ENCODE data around the gene HACD1. TPM values are rescaled to one million over a fixed set of nuclear protein-coding genes. Genes with fewer than 3 reads are reported as not detected.
A peak's percentile ranks its signal among the peaks of the same experiment; 100 is the strongest.
"Not testable (repeated sequence)": the region's sequence is repeated elsewhere in the genome, so short reads cannot be mapped to it uniquely, and the experiment has no call there.

Gene HACD1
- total RNA-seq, 4 donors from 2014 or later = 11.0 to 23.8 (median 16.7) TPM

- 59 to 79% methylated on average over 3 of the region's 3 CpGs for WGBS, 2 donors
- intact Hi-C loops (cut with DNase I) = loop anchor here (5.0 to 10.0 kb wide), 2 partner anchors 141 to 498 kb away; no protein-coding TSS in a partner anchor
- TF ChIP-seq CTCF (IDR thresholded peaks at IDR 0.05) (no peak), POLR2A (IDR thresholded peaks at IDR 0.05) (no peak)
Observed at GRCh38 chr10:17606547-17607040, 10.6 kb downstream of the HACD1 start.

GRCh38 chr10:17605936-17606335 is 11.2 kb downstream of the HACD1 start:
- no peak for DNase-seq
- WGBS, 2 donors = 81 to 84% methylated on average over 6 of the region's 6 CpGs

More at GRCh38 chr10:17606547-17607040, 10.6 kb downstream of the HACD1 start:
- no peaks in the 10 kb centered on the region for H3K27me3 ChIP-seq
- H3K9me3 ChIP-seq = no peaks in the 10 kb centered on the region
- no peak overlapping the region for H3K4me3 ChIP-seq
- DNase-seq = no peak
- H3K27ac ChIP-seq = no peak overlapping the region
- no peaks in the 10 kb centered on the region for H3K4me1 ChIP-seq
- peaks cover 0 to 6% (median 0%) of the 10 kb centered on the region in 3 donors for H3K36me3 ChIP-seq

GRCh38 chr10:17599089-17599488 is 18.1 kb downstream of the HACD1 start:
- 50 to 54% methylated on average over 8 of the region's 8 CpGs for WGBS, 2 donors
- peaks cover 0 to 8% (median 0%) of the 10 kb centered on the region in 3 donors for H3K36me3 ChIP-seq
- no peak overlapping the region for H3K27ac ChIP-seq
- H3K4me1 ChIP-seq = no peaks in the 10 kb centered on the region
- TF ChIP-seq POLR2A (IDR thresholded peaks at IDR 0.05) (no peak), CTCF (IDR thresholded peaks at IDR 0.05) (peak in 3 of 6 experiments; percentile 5 to 37 (median 15))
- intact Hi-C loops (cut with DNase I) = no loop called here
- no peaks in the 10 kb centered on the region for H3K9me3 ChIP-seq
- no peak for DNase-seq
- no peaks in the 10 kb centered on the region for H3K27me3 ChIP-seq
- no peak overlapping the region for H3K4me3 ChIP-seq

More at GRCh38 chr10:17605936-17606335, 11.2 kb downstream of the HACD1 start:
- TF ChIP-seq POLR2A (IDR thresholded peaks at IDR 0.05) (no peak), CTCF (IDR thresholded peaks at IDR 0.05) (no peak)
- H3K4me3 ChIP-seq = no peak overlapping the region
- no peaks in the 10 kb centered on the region for H3K27me3 ChIP-seq
- H3K27ac ChIP-seq = no peak overlapping the region
- H3K4me1 ChIP-seq = no peaks in the 10 kb centered on the region
- H3K9me3 ChIP-seq = no peaks in the 10 kb centered on the region
- peaks cover 0 to 7% (median 0%) of the 10 kb centered on the region in 3 donors for H3K36me3 ChIP-seq
- intact Hi-C loops (cut with DNase I) = loop anchor here (5.0 to 10.0 kb wide), 2 partner anchors 141 to 499 kb away; no protein-coding TSS in a partner anchor

GRCh38 chr10:17597386-17597785 is 19.8 kb downstream of the HACD1 start:
- H3K27me3 ChIP-seq = no peaks in the 10 kb centered on the region
- H3K4me3 ChIP-seq = no peak overlapping the region
- no peak for DNase-seq
- WGBS, 2 donors = 83 to 87% methylated on average over 3 of the region's 3 CpGs
- peaks cover 0 to 25% (median 0%) of the 10 kb centered on the region in 3 donors for H3K36me3 ChIP-seq
- H3K4me1 ChIP-seq = no peaks in the 10 kb centered on the region
- no peak overlapping the region for H3K27ac ChIP-seq
- intact Hi-C loops (cut with DNase I) = no loop called here
- H3K9me3 ChIP-seq = no peaks in the 10 kb centered on the region
- TF ChIP-seq CTCF (IDR thresholded peaks at IDR 0.05) (no peak), POLR2A (IDR thresholded peaks at IDR 0.05) (no peak)

GRCh38 chr10:17590969-17591645 is 26.1 kb downstream of the HACD1 start:
- TF ChIP-seq POLR2A (IDR thresholded peaks at IDR 0.05) (no peak), CTCF (IDR thresholded peaks at IDR 0.05) (no peak)
- no peaks in the 10 kb centered on the region for H3K27me3 ChIP-seq
- intact Hi-C loops (cut with DNase I) = no loop called here
- no peaks in the 10 kb centered on the region for H3K4me1 ChIP-seq
- WGBS, 2 donors = 82 to 90% methylated on average over 6 of the region's 6 CpGs
- no peaks in the 10 kb centered on the region for H3K9me3 ChIP-seq
- no peak for DNase-seq
- no peak overlapping the region for H3K4me3 ChIP-seq
- peaks cover 0 to 20% (median 0%) of the 10 kb centered on the region in 3 donors for H3K36me3 ChIP-seq
- H3K27ac ChIP-seq = no peak overlapping the region

- H3K4me3 ChIP-seq; H3K27ac ChIP-seq; intact Hi-C loops (cut with DNase I); H3K9me3 ChIP-seq; DNase-seq; H3K4me1 ChIP-seq; H3K27me3 ChIP-seq: not testable (repeated sequence)
- WGBS, 2 donors = 63 to 90% methylated on average over 1 of the region's 1 CpG
- H3K36me3 ChIP-seq = peaks cover 0 to 20% (median 0%) of the 10 kb centered on the region in 3 donors
Observed at GRCh38 chr10:17589316-17589715, 27.9 kb downstream of the HACD1 start.

Data from esophagus squamous epithelium (tissue), 5 donors.